Measurements from ENCODE around the gene TRMT112.

GRCh38 chr11:64292460-64293254 is 24.7 kb downstream of the TRMT112 start:
- TF ChIP-seq SUZ12 (IDR thresholded peaks at IDR 0.05; ENCODE audit: extremely low read depth, insufficient read depth, insufficient read length), result no peak
- TF ChIP-seq ZNF274 (IDR thresholded peaks at IDR 0.05; ENCODE audit: low read depth, low read length), result no peak
- no peak for TF ChIP-seq YY1 (IDR thresholded peaks at IDR 0.05; ENCODE audit: insufficient read depth, insufficient read length)

All from NT2/D1 (cell line).